ENCODE measurements around the gene UTP4. TPM values are rescaled to one million over a fixed set of nuclear protein-coding genes. Genes with fewer than 3 reads are reported as not detected.

UTP4 gene
- total RNA-seq, 1 donor from 2014 or later: 55.3 TPM

- peaks cover 63% of the 10 kb centered on the region for H3K36me3 Mint-ChIP-seq (ENCODE audit: low read depth)
- no peak overlapping the region for H3K27ac Mint-ChIP-seq
- ChIA-PET POLR2A (no interaction called here), CTCF (no interaction called here)
- DNase-seq (no peak), ATAC-seq (ENCODE audit: low read depth) (no peak)
- no peak overlapping the region for H3K4me3 Mint-ChIP-seq
- no peak for TF ChIP-seq CTCF (IDR thresholded peaks at IDR 0.05)
- H3K27me3 Mint-ChIP-seq: no peaks in the 10 kb centered on the region
- no peaks in the 10 kb centered on the region for H3K4me1 Mint-ChIP-seq
- H3K9me3 Mint-ChIP-seq: no peaks in the 10 kb centered on the region
- intact Hi-C loops (cut with micrococcal nuclease): no loop called here
These were observed 15.5 kb upstream of the UTP4 start for GRCh38 chr16:69116906-69117305.

GRCh38 chr16:69118468-69118867 is 14.0 kb upstream of the UTP4 start:
- Mint-ChIP-seq H3K4me1 (no peaks in the 10 kb centered on the region), H3K27me3 (no peaks in the 10 kb centered on the region), H3K36me3 (ENCODE audit: low read depth) (peaks cover 63% of the 10 kb centered on the region), H3K4me3 (no peak overlapping the region), H3K27ac (no peak overlapping the region), H3K9me3 (no peaks in the 10 kb centered on the region)
- TF ChIP-seq CTCF (IDR thresholded peaks at IDR 0.05): no peak
- POLR2A ChIA-PET: no interaction called here
- intact Hi-C loops (cut with micrococcal nuclease): no loop called here
- ATAC-seq (ENCODE audit: low read depth) (no peak), DNase-seq (no peak)
- CTCF ChIA-PET: interaction anchor here (0.9 kb wide), 1 partner anchor 598 kb away, joined by 3 read pairs; no protein-coding TSS in a partner anchor

DNA sequence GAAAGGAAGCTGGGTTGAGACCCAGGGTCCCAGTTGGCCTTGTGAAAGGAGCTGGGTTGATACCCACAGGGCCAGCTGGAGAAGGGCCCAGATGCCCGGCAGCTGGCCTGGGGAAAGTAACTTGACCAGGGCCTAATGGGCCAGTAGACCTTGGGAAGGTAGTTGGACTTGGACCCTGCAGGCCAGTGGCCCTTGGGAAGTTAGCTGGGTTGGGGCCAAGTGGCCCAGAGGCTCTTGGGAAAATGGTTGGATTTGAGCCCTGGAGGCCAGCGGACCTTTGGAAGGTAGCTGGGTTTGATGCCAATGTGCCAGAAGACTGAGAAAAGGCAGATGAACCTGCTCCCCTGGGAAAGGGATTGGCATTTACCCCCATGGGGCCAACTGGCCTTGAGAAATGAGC is 13.5 kb upstream of the UTP4 start:
- CTCF ChIA-PET: interaction anchor here (0.9 kb wide), 1 partner anchor 598 kb away, joined by 3 read pairs; no protein-coding TSS in a partner anchor
- no peak for ATAC-seq (ENCODE audit: low read depth)

GRCh38 chr16:69119536-69119935 is 12.9 kb upstream of the UTP4 start:
- peaks cover 2% of the 10 kb centered on the region for H3K4me1 Mint-ChIP-seq

More for the DNA sequence above, 13.5 kb upstream of the UTP4 start:
- Mint-ChIP-seq H3K36me3 (ENCODE audit: low read depth) (peaks cover 58% of the 10 kb centered on the region), H3K27ac (no peak overlapping the region), H3K4me3 (no peak overlapping the region), H3K27me3 (no peaks in the 10 kb centered on the region), H3K4me1 (no peaks in the 10 kb centered on the region), H3K9me3 (no peaks in the 10 kb centered on the region)
- POLR2A ChIA-PET: no interaction called here
- no peak for DNase-seq
- intact Hi-C loops (cut with micrococcal nuclease): no loop called here
- no peak for TF ChIP-seq CTCF (IDR thresholded peaks at IDR 0.05)

GRCh38 chr16:69120096-69120664 is 12.3 kb upstream of the UTP4 start:
- TF ChIP-seq CTCF (IDR thresholded peaks at IDR 0.05): no peak
- no peaks in the 10 kb centered on the region for H3K9me3 Mint-ChIP-seq
- ATAC-seq (ENCODE audit: low read depth) (no peak), DNase-seq (no peak)
- H3K27me3 Mint-ChIP-seq: no peaks in the 10 kb centered on the region
- peaks cover 2% of the 10 kb centered on the region for H3K4me1 Mint-ChIP-seq
- intact Hi-C loops (cut with micrococcal nuclease): no loop called here
- no peak overlapping the region for H3K27ac Mint-ChIP-seq
- H3K4me3 Mint-ChIP-seq: no peak overlapping the region
- ChIA-PET CTCF (interaction anchor here (0.8 to 1.5 kb wide), 2 partner anchors 8 to 591 kb away, joined by 3 to 4 read pairs; no protein-coding TSS in a partner anchor), POLR2A (interaction anchor here (0.6 kb wide), 1 partner anchor 600 kb away, joined by 3 read pairs; no protein-coding TSS in a partner anchor)
- H3K36me3 Mint-ChIP-seq (ENCODE audit: low read depth): peaks cover 48% of the 10 kb centered on the region

More at GRCh38 chr16:69119536-69119935, 12.9 kb upstream of the UTP4 start:
- Mint-ChIP-seq H3K4me3 (no peak overlapping the region), H3K27me3 (no peaks in the 10 kb centered on the region), H3K36me3 (ENCODE audit: low read depth) (peaks cover 54% of the 10 kb centered on the region), H3K9me3 (no peaks in the 10 kb centered on the region), H3K27ac (no peak overlapping the region)
- ChIA-PET CTCF (no interaction called here), POLR2A (no interaction called here)
- TF ChIP-seq CTCF (IDR thresholded peaks at IDR 0.05): no peak
- DNase-seq: no peak
- intact Hi-C loops (cut with micrococcal nuclease): no loop called here
- no peak for ATAC-seq (ENCODE audit: low read depth)
